Karpas-422 (cell line): ENCODE results near the gene SIL1. TPM values are rescaled to one million over a fixed set of nuclear protein-coding genes. Genes with fewer than 3 reads are reported as not detected.

Source experiments
- DNase-seq: peaks from one replicate; pipeline ENCODE4 v3.0.0-alpha.2; 2015
- H2AFZ ChIP-seq: fragments of 200-600 bp; sonication (generic); 2 replicates; pipeline ENCODE4 v1.6.1; 2014; ENCODE audit warnings: antibody characterized with exemption, low read length, mixed read lengths
- H3K27ac ChIP-seq: fragments of 200-600 bp; sonication (generic); 2 replicates; pipeline ENCODE4 v1.5.1; 2014; ENCODE audit warnings: mild to moderate bottlenecking, low read length, moderate library complexity
- H3K27me3 ChIP-seq: fragments of 200-600 bp; sonication (generic); 2 replicates; pipeline ENCODE4 v1.6.1; 2014; ENCODE audit warnings: low read length, mixed read lengths
- H3K36me3 ChIP-seq: fragments of 200-600 bp; sonication (generic); 2 replicates; pipeline ENCODE4 v1.6.1; 2014; ENCODE audit warnings: low read length, mixed read lengths; ENCODE audit not compliant: insufficient read depth
- H3K4me1 ChIP-seq: fragments of 200-600 bp; sonication (generic); 2 replicates; pipeline ENCODE4 v1.6.1; 2014; ENCODE audit warnings: mild to moderate bottlenecking, low read length, mixed read lengths
- H3K4me2 ChIP-seq: fragments of 200-600 bp; sonication (generic); 2 replicates; pipeline ENCODE4 v1.6.1; 2014; ENCODE audit warnings: low read length, low read depth, mild to moderate bottlenecking; ENCODE audit not compliant: poor library complexity, severe bottlenecking
- H3K4me3 ChIP-seq: fragments of 200-600 bp; sonication (generic); 2 replicates; pipeline ENCODE4 v1.5.1; 2014; ENCODE audit warnings: mild to moderate bottlenecking, antibody characterized with exemption, low read length, mixed read lengths
- H3K79me2 ChIP-seq: fragments of 200-600 bp; sonication (generic); 2 replicates; pipeline ENCODE4 v1.6.1; 2014; ENCODE audit warnings: mild to moderate bottlenecking, low read length, mixed read lengths
- H3K9ac ChIP-seq: fragments of 200-600 bp; sonication (generic); 2 replicates; pipeline ENCODE4 v1.6.0; 2014; ENCODE audit warnings: low read length
- H3K9me2 ChIP-seq: fragments of 200-600 bp; sonication (generic), shearing (Covaris generic); replicated peaks from 2 replicates; pipeline ENCODE4 v1.6.0; 2014; ENCODE audit warnings: mild to moderate bottlenecking, low read length, moderate library complexity; ENCODE audit not compliant: insufficient read depth
- H3K9me3 ChIP-seq: fragments of 300-700, 200-600 bp; sonication (generic); 2 replicates; pipeline ENCODE4 v1.6.1; 2014; ENCODE audit warnings: low read length, mixed read lengths
- H4K20me1 ChIP-seq: fragments of 200-600 bp; sonication (generic); 2 replicates; pipeline ENCODE4 v1.6.1; 2014; ENCODE audit warnings: mild to moderate bottlenecking, antibody characterized with exemption, low read length, low read depth; ENCODE audit not compliant: insufficient read depth
- total RNA-seq: library from RNA; depleted of rRNA; stranded (reverse); fragments of >200 nt; shearing (Covaris generic); gene quantifications from 2 replicates; pipeline ENCODE4 v1.2.3, GENCODE V29; 2014; ENCODE audit warnings: low replicate concordance

SIL1 gene
- total RNA-seq, 1 experiment from 2014 or later = 10.7 TPM

DNA sequence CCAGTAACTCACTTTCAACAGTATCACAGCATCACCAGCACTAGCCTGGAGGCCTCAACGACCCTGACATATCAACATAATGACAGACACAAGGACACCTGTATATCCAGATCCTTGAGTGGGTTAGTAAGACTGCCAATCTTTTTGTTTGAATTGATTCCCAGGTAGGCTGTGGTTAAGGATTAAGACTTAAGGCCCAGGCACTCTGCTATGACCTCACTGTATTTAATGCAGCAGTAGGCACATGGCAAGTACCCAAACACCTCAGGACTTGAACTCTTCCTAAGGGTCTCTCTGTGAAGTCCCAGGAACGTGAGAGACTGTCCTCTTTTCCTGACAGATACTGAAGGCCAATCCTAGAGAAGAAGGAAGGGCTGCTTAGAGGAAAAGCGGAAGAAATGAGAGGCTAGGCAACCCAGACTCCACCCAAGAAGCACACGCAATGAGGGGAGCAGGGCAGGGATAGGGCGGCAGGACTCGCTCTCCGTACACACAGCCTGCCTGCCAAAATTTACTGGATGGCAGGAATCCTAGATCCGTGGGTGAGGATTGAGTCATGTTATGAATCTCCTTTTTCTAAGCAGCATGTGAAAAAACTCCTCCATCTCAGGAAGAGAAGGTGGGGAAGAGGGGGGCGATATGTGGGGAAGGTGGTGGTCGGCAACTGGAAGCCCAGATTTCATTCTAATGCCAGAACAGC lies 93.4 kb downstream of the SIL1 start:
- H4K20me1 ChIP-seq = peaks cover 17% of the 10 kb centered on the region; the same call in 1 of the 2 replicates
- H3K9ac ChIP-seq = no peak overlapping the region
- no peak overlapping the region for H3K27ac ChIP-seq
- H3K9me3 ChIP-seq = no peaks in the 10 kb centered on the region
- H3K9me2 ChIP-seq = no peaks in the 10 kb centered on the region
- no peak overlapping the region for H3K4me3 ChIP-seq
- no peaks in the 10 kb centered on the region for H3K79me2 ChIP-seq
- no peak overlapping the region for H3K4me2 ChIP-seq
- no peaks in the 10 kb centered on the region for H3K36me3 ChIP-seq
- no peak for DNase-seq
- no peak overlapping the region for H2AFZ ChIP-seq
- H3K27me3 ChIP-seq = no peaks in the 10 kb centered on the region
- H3K4me1 ChIP-seq = no peaks in the 10 kb centered on the region

DNA sequence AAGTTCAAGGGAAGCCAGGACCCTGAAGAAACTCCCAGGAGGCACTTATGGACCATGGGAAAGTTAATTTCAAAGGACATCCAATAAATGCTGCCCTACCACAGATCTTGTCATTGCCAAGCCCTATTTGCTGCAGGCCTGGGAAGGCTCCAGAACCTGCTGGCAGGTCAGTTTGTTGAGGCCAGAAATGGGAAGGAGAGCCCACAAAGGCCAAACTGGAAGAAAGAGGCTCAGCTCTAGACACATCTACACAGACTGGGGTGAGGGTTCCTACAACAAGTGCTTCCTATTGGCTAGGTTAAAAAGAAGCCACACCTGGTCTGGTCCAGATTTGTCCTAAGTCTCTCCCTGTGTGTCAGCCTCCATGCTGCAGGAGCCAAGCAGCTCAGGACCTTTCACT lies 94.4 kb downstream of the SIL1 start:
- Histone ChIP-seq H3K9ac (no peak overlapping the region), H3K36me3 (no peaks in the 10 kb centered on the region), H2AFZ (no peak overlapping the region), H3K4me3 (no peak overlapping the region), H4K20me1 (peaks cover 17% of the 10 kb centered on the region; the same call in 1 of the 2 replicates), H3K4me2 (no peak overlapping the region), H3K27ac (no peak overlapping the region), H3K9me2 (no peaks in the 10 kb centered on the region), H3K4me1 (no peaks in the 10 kb centered on the region), H3K27me3 (no peaks in the 10 kb centered on the region), H3K9me3 (no peaks in the 10 kb centered on the region), H3K79me2 (no peaks in the 10 kb centered on the region)
- DNase-seq = no peak

DNA sequence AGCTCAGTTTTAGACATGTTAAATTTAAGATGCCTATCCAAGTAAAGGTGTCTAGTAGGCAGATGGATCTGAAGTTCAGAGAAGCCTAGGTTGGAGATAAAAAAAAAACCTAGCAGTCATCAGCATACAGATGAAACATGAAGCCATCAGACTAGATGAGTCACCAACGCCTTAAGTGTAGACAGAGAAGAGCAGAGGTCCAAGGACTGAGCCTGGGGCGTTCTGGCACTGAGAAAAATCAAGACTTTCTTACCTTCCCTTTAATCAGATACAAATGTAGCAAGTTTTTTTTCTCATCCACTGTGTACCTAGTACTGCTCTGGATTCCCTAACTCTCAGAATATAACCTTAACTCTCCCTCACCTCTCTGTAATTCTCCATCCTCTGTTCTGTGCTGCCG lies 97.3 kb downstream of the SIL1 start:
- Histone ChIP-seq H3K9me3 (no peaks in the 10 kb centered on the region), H4K20me1 (peaks cover 11% of the 10 kb centered on the region; the same call in 1 of the 2 replicates), H3K36me3 (no peaks in the 10 kb centered on the region), H3K9me2 (no peaks in the 10 kb centered on the region), H3K4me3 (no peak overlapping the region), H3K27ac (no peak overlapping the region), H2AFZ (no peak overlapping the region), H3K27me3 (no peaks in the 10 kb centered on the region), H3K4me2 (no peak overlapping the region), H3K79me2 (no peaks in the 10 kb centered on the region), H3K4me1 (no peaks in the 10 kb centered on the region), H3K9ac (no peak overlapping the region)
- no peak for DNase-seq

DNA sequence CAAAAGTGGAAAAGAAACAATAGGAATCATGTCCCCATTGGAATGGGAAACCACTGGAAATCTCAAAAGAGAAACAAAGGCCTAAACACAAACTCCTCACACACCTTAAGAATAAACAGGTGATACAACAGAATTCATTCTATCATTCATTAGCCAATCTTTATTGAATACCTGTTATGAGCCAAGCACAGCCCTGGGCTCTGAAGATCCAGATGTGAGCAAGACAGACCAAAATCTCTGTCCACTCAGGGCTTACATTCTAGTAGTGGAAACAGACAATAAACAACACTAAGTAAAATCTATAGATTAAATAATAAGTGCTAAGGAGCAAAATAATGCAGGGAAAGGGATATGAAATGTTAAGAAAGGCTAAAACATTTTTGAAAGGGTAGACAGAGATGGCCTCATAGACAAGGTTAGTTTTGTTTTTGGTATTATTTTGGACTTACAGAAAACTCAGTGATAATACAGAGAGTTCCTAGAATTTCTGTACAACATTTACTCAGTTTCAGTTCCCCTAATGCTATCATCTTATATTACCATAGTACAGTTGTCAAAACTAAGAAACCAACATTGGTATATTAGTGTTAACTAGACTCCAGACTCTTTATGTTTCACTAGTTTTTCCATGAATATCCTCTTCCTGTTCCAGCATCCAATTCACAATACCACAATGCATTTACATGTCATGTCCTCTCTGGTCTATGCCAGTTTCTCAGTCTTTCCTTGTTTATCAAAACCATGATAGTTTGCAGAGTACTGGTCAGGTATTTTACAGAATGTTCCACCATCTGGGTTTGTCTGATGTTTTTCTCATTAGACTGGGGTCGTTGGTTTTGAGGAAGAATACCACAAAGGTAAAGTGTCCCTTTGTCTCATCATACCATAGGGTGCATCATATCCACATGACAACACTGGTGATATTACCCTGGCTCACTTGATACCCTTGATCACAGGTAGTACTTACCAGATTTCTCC lies 103.7 kb downstream of the SIL1 start:
- no peak overlapping the region for H2AFZ ChIP-seq
- H3K4me3 ChIP-seq = no peak overlapping the region
- H3K4me2 ChIP-seq = no peak overlapping the region

DNA sequence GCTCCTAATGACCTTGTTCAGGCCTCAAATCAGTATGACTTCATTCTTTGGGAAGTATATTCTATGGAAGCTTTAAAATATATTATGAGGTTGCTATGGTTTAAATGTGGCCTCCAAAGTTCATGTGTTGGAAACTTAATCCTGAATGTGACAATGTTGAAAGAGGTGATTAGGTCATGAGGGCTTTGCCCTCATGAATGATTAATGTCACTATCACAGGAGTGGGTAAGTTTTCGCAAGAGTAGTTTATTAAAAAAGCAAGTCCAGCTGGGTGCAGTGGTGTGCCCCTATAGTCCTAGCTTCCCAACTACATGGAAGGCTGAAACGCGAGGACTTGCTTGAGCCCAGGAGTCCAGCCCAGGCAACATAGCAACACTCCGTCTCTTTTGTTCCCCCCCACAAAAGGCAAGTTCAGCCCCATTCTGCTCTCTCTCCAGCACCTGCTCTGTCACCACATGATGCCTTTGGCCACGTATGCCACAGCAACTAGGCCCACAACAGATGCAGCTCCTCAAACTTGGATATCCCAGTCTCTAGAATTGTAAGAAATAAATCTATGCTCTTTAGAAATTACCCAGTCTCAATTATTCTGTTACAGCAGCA lies 105.3 kb downstream of the SIL1 start:
- no peaks in the 10 kb centered on the region for H3K9me3 ChIP-seq
- H3K79me2 ChIP-seq = no peaks in the 10 kb centered on the region
- H3K4me2 ChIP-seq = no peak overlapping the region
- no peak overlapping the region for H3K9ac ChIP-seq
- H3K27me3 ChIP-seq = no peaks in the 10 kb centered on the region
- no peak overlapping the region for H2AFZ ChIP-seq
- no peak overlapping the region for H3K4me3 ChIP-seq
- no peaks in the 10 kb centered on the region for H3K36me3 ChIP-seq
- H4K20me1 ChIP-seq = peaks cover 12% of the 10 kb centered on the region; the same call in 1 of the 2 replicates
- H3K27ac ChIP-seq = no peak overlapping the region
- peaks cover 6% of the 10 kb centered on the region for H3K4me1 ChIP-seq
- no peak for DNase-seq
- no peaks in the 10 kb centered on the region for H3K9me2 ChIP-seq

More for the DNA sequence above, 103.7 kb downstream of the SIL1 start:
- no peak for DNase-seq
- Histone ChIP-seq H3K79me2 (no peaks in the 10 kb centered on the region), H3K4me1 (peaks cover 6% of the 10 kb centered on the region), H3K9me3 (no peaks in the 10 kb centered on the region), H3K27ac (no peak overlapping the region), H4K20me1 (peaks cover 12% of the 10 kb centered on the region; the same call in 1 of the 2 replicates), H3K9me2 (no peaks in the 10 kb centered on the region), H3K9ac (no peak overlapping the region), H3K36me3 (no peaks in the 10 kb centered on the region), H3K27me3 (no peaks in the 10 kb centered on the region)

DNA sequence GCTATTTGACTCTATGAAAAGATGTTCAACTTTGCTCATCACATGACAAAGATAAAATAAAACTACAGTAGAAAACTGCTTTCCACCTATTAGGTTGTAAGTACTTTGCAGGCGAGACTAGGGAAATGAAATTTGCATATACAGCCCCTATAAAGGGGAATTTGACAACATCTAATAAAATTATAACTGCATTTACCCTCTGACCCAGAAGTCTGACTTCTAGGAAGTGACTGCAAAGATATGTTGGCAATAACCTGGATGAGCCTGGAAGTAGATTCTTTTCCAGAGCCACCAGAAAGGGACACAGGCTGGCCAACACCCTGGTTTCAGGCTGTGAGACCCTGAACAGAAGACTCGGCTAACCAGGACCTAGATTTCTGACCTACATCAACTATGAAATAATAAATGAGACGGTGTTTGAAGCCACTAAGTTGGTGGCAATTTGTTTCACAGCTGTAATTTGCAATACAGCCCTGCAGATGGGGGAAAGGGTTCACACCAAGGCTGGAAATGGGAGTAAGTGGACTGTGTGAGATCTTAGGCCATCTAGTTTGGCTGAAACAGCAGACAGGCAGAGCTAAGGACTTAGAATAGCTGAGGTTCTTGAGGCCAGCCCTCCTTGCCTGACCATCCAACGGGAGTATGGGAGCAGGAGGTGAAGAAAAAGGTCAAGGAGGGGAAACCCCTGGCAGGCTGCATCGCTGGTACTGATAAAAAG lies 106.6 kb downstream of the SIL1 start:
- no peaks in the 10 kb centered on the region for H3K79me2 ChIP-seq
- no peaks in the 10 kb centered on the region for H3K36me3 ChIP-seq
- H3K4me2 ChIP-seq = no peak overlapping the region
- H3K9me2 ChIP-seq = no peaks in the 10 kb centered on the region
- H3K27me3 ChIP-seq = no peaks in the 10 kb centered on the region
- no peak for DNase-seq
- peaks cover 6% of the 10 kb centered on the region for H3K4me1 ChIP-seq
- no peak overlapping the region for H2AFZ ChIP-seq
- H3K27ac ChIP-seq = no peak overlapping the region
- no peaks in the 10 kb centered on the region for H3K9me3 ChIP-seq
- H4K20me1 ChIP-seq = peaks cover 12% of the 10 kb centered on the region; the same call in 1 of the 2 replicates
- no peak overlapping the region for H3K4me3 ChIP-seq
- no peak overlapping the region for H3K9ac ChIP-seq

DNA sequence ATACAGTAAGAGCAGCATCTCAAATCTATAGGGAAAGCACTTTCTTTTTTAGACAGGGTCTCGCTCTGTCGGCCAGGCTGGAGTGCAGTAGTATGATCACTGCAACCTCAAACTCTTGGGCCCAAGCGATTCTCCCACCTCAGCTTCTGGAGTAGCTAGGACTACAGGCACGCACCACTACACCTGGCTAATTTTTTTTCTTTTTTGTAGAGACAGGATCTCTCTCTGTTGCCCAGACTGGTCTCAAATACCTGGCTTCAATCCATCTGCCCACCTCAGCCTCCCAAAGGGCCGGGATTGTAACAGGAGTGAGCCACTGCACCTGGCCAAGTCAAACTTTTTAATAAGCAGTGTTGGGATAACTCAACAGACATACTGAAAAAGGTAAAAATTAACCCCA lies 107.6 kb downstream of the SIL1 start:
- Histone ChIP-seq H3K9ac (no peak overlapping the region), H3K9me2 (no peaks in the 10 kb centered on the region), H3K4me1 (peaks cover 6% of the 10 kb centered on the region), H3K4me2 (no peak overlapping the region), H3K79me2 (no peaks in the 10 kb centered on the region), H3K27ac (no peak overlapping the region), H3K36me3 (no peaks in the 10 kb centered on the region), H3K27me3 (no peaks in the 10 kb centered on the region), H2AFZ (no peak overlapping the region), H3K4me3 (no peak overlapping the region), H3K9me3 (no peaks in the 10 kb centered on the region), H4K20me1 (peaks cover 12% of the 10 kb centered on the region; the same call in 1 of the 2 replicates)
- DNase-seq = no peak
